Esophagus muscularis mucosa (tissue), 4 donors: ENCODE data around the gene CCR5. TPM values are rescaled to one million over a fixed set of nuclear protein-coding genes. Genes with fewer than 3 reads are reported as not detected.

Experiments used
- DNase-seq: peaks from one replicate; pipeline ENCODE4 v3.0.0-alpha.2; 2017; ENCODE audit errors: extremely low spot score
- H3K27ac ChIP-seq, 4 donors: fragments of 200-600 bp; sonication (generic); replicated peaks in 1 of 4; 1 replicate in 3 of 4; 2 replicates in 1 of 4; pipeline ENCODE4 v1.5.1; 2016 to 2019; ENCODE audit warnings: mild to moderate bottlenecking in 1 of 4
- H3K27me3 ChIP-seq, 4 donors: fragments of 200-600 bp; sonication (generic); one replicate each; pipeline versions ENCODE4 v1.5.1 to v1.6.0; 2016 to 2019
- H3K36me3 ChIP-seq, 4 donors: fragments of 200-600 bp; sonication (generic); one replicate each; pipeline ENCODE4 v1.5.1; 2016 to 2019
- H3K4me1 ChIP-seq, 4 donors: fragments of 200-600 bp; sonication (generic); one replicate each; pipeline ENCODE4 v1.5.1; 2016 to 2019
- H3K4me3 ChIP-seq, 4 donors: fragments of 200-600 bp; sonication (generic); 1 replicate in 2 of 4; 2 replicates in 2 of 4; pipeline ENCODE4 v1.5.1; 2016 to 2019; ENCODE audit warnings: mild to moderate bottlenecking in 4 of 4, moderate library complexity in 1 of 4
- H3K9me3 ChIP-seq, 4 donors: fragments of 200-600 bp; sonication (generic); 1 replicate in 3 of 4; 2 replicates in 1 of 4; pipeline ENCODE4 v1.5.1; 2016 to 2019
- CTCF ChIP-seq, 3 experiments: fragments of 200-600 bp in 2 of 3; fragments of 450-650 bp in 1 of 3; sonication (generic) in 2 of 3; IDR thresholded peaks; one replicate each; pipeline ENCODE4 v1.5.1; 2017 to 2019; ENCODE audit warnings: antibody characterized with exemption in 3 of 3, mild to moderate bottlenecking in 2 of 3, moderate library complexity in 1 of 3
- EP300 ChIP-seq: sonication (generic); formaldehyde crosslinking; IDR thresholded peaks from one replicate; pipeline ENCODE4 v1.6.1; 2017; ENCODE audit warnings: antibody characterized with exemption
- POLR2A ChIP-seq: fragments of 450-650 bp; IDR thresholded peaks from one replicate; pipeline ENCODE4 v1.6.1; 2017; ENCODE audit warnings: antibody characterized with exemption, moderate library complexity, mild to moderate bottlenecking, low read depth
- POLR2AphosphoS5 ChIP-seq, 2 donors: sonication (generic); formaldehyde crosslinking; IDR thresholded peaks; one replicate each; pipeline ENCODE4 v1.6.1; 2017; ENCODE audit warnings: antibody characterized with exemption in 2 of 2
- WGBS: methylation state at CpG from one replicate; pipeline ENCODE4 v1.1.5; 2018; 5-methylcytosine and 5-hydroxymethylcytosine counted together
- intact Hi-C: fragments of 100-400 bp; cut with DNase I; formaldehyde crosslinking; loops from one replicate; pipeline ENCODE4 v1.15.1; 2023
- total RNA-seq, 4 donors: library from RNA; depleted of rRNA; stranded (reverse); fragments of >200 nt; gene quantifications; one replicate each; pipeline versions ENCODE4 v1.1.0 to v1.2.1, GENCODE V29; 2016

Gene CCR5
- total RNA-seq, 4 donors from 2014 or later = 0.39 to 3.0 (median 0.44) TPM

- Histone ChIP-seq H3K27me3 (peaks cover 0 to 2% (median 0%) of the 10 kb centered on the region in 4 donors), H3K36me3 (no peaks in the 10 kb centered on the region), H3K9me3 (no peaks in the 10 kb centered on the region), H3K27ac (no peak overlapping the region), H3K4me3 (no peak overlapping the region), H3K4me1 (peaks cover 0 to 16% (median 6%) of the 10 kb centered on the region in 4 donors)
- TF ChIP-seq CTCF (IDR thresholded peaks at IDR 0.05) = no peak
- no peak for TF ChIP-seq POLR2A
- no peak for TF ChIP-seq EP300
- no peak for TF ChIP-seq POLR2AphosphoS5 (IDR thresholded peaks at IDR 0.05)
- WGBS = 60% methylated on average over 8 of the region's 8 CpGs
- DNase-seq = no peak
- intact Hi-C loops = no loop called here
These were observed 9.1 kb upstream of the CCR5 start for GRCh38 chr3:46361408-46362283.

- peaks cover 0 to 9% (median 3%) of the 10 kb centered on the region in 4 donors for H3K4me1 ChIP-seq
- WGBS = 90% methylated on average over 4 of the region's 4 CpGs
- no peaks in the 10 kb centered on the region for H3K36me3 ChIP-seq
- no peak overlapping the region for H3K4me3 ChIP-seq
- H3K27me3 ChIP-seq = peaks cover 0 to 2% (median 0%) of the 10 kb centered on the region in 4 donors
- no peaks in the 10 kb centered on the region for H3K9me3 ChIP-seq
- TF ChIP-seq POLR2AphosphoS5 (IDR thresholded peaks at IDR 0.05) = no peak
- TF ChIP-seq EP300 = no peak
- TF ChIP-seq CTCF (IDR thresholded peaks at IDR 0.05) = no peak
- no peak for TF ChIP-seq POLR2A
- intact Hi-C loops = no loop called here
- H3K27ac ChIP-seq = no peak overlapping the region
- no peak for DNase-seq
These were observed 5.7 kb upstream of the CCR5 start for GRCh38 chr3:46365041-46365440.

- TF ChIP-seq CTCF (IDR thresholded peaks at IDR 0.05) (no peak), POLR2A (no peak), POLR2AphosphoS5 (IDR thresholded peaks at IDR 0.05) (no peak)
- WGBS = 92% methylated on average over 5 of the region's 5 CpGs
- DNase-seq = peak; percentile 74
- Histone ChIP-seq H3K4me3 (no peak overlapping the region), H3K36me3 (no peaks in the 10 kb centered on the region), H3K27ac (no peak overlapping the region), H3K9me3 (no peaks in the 10 kb centered on the region), H3K27me3 (peaks cover 0 to 2% (median 0%) of the 10 kb centered on the region in 4 donors), H3K4me1 (peaks cover 0 to 6% (median under 1%) of the 10 kb centered on the region in 4 donors)
- intact Hi-C loops = no loop called here
These were observed 4.8 kb upstream of the CCR5 start for GRCh38 chr3:46365737-46366524.

GRCh38 chr3:46367811-46368210 is 2.9 kb upstream of the CCR5 start:
- TF ChIP-seq POLR2A = no peak
- no peak for TF ChIP-seq EP300
- no peak for TF ChIP-seq POLR2AphosphoS5 (IDR thresholded peaks at IDR 0.05)
- no peak for TF ChIP-seq CTCF (IDR thresholded peaks at IDR 0.05)
- no peak overlapping the region for H3K4me3 ChIP-seq
- H3K27ac ChIP-seq = no peak overlapping the region
- H3K9me3 ChIP-seq = no peaks in the 10 kb centered on the region
- H3K27me3 ChIP-seq = peaks cover 0 to 2% (median 0%) of the 10 kb centered on the region in 4 donors
- no peaks in the 10 kb centered on the region for H3K4me1 ChIP-seq
- intact Hi-C loops = no loop called here
- 86% methylated on average over 5 of the region's 5 CpGs for WGBS
- no peak for DNase-seq
- no peaks in the 10 kb centered on the region for H3K36me3 ChIP-seq
